Measurements from ENCODE around the gene UQCRC1. TPM values are rescaled to one million over a fixed set of nuclear protein-coding genes. Genes with fewer than 3 reads are reported as not detected.

The UQCRC1 gene
- total and polyA plus RNA-seq, 2 of the 8 experiments (the other 6 are each of a cell fraction or from before 2014, with no cell fraction given): 310 to 720 TPM

DNA sequence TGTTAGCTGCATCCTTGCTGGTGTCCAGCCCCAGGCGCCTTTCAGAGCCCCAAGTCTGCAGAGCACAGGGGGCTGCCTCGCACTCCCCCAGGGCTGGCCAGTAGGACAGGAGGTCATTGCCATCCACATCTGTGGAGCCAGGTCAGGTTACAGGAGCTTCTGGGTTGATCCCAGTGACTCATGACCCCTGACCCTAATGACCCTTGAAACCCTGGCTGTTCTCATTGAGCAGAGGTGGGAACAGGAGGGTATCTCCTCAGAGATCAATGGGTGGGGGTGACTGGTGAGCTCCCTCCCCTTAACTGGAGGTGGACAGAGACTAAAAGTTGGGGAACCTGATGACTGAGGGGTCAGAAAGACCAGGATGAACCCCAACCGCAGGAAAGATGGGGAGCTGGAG is 31.9 kb upstream of the UQCRC1 start:
- CTCF ChIA-PET (ENCODE audit: partially characterized antibody): interaction anchor here (0.6 to 2.4 kb wide), 3 partner anchors 15 to 19 kb away, joined by 3 to 9 read pairs (median 3); no protein-coding TSS in a partner anchor
- TF ChIP-seq, protein P1, sequence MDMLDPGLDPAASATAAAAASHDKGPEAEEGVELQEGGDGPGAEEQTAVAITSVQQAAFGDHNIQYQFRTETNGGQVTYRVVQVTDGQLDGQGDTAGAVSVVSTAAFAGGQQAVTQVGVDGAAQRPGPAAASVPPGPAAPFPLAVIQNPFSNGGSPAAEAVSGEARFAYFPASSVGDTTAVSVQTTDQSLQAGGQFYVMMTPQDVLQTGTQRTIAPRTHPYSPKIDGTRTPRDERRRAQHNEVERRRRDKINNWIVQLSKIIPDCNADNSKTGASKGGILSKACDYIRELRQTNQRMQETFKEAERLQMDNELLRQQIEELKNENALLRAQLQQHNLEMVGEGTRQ (IDR thresholded peaks at IDR 0.05; ENCODE audit: low read length): no peak
- TF ChIP-seq ASH2L (IDR thresholded peaks at IDR 0.05; ENCODE audit: low read length) (no peak), POU5F1 (IDR thresholded peaks at IDR 0.05; ENCODE audit: low read depth, low read length) (no peak), EZH2 (IDR thresholded peaks at IDR 0.05; ENCODE audit: low read depth, low read length, severe bottlenecking) (no peak)
- TF ChIP-seq, protein P2, sequence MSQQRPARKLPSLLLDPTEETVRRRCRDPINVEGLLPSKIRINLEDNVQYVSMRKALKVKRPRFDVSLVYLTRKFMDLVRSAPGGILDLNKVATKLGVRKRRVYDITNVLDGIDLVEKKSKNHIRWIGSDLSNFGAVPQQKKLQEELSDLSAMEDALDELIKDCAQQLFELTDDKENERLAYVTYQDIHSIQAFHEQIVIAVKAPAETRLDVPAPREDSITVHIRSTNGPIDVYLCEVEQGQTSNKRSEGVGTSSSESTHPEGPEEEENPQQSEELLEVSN (IDR thresholded peaks at IDR 0.05): no peak

More for the DNA sequence above, 31.9 kb upstream of the UQCRC1 start:
- no peaks in the 10 kb centered on the region for H3K79me2 ChIP-seq (ENCODE audit: control insufficient read depth in 1 of 2, insufficient read depth in 2 of 2, low read length in 2 of 2)
- no peak overlapping the region for H4K8ac ChIP-seq (ENCODE audit: extremely low read depth, insufficient read depth, low read length)
- no peak overlapping the region for H3K4me3 ChIP-seq (ENCODE audit: extremely low read depth in 1 of 4, insufficient read depth in 2 of 4, low read depth in 3 of 4, low read length in 4 of 4)
- FAIRE-seq (no peak), DNase-seq (ENCODE audit: low read depth in 1 of 2, low spot score in 2 of 2) (no peak)
- H3K4me1 ChIP-seq (replicated peaks in 1 of 4; ENCODE audit: control insufficient read depth in 3 of 4, insufficient read depth in 4 of 4, low read length in 3 of 4): peaks cover 0 to 3% (median under 1%) of the 10 kb centered on the region in 4 experiments
- H3K14ac ChIP-seq (ENCODE audit: insufficient read length): no peak overlapping the region
- H2BK12ac ChIP-seq (ENCODE audit: low read depth, low read length): no peak overlapping the region
- H3K56ac ChIP-seq (replicated peaks; ENCODE audit: insufficient read length, low read depth, low read length): no peak overlapping the region
- H3K27me3 ChIP-seq (replicated peaks in 1 of 4; ENCODE audit: control insufficient read depth in 3 of 4, extremely low read depth in 1 of 4, insufficient read depth in 3 of 4, low read length in 3 of 4): no peaks in the 10 kb centered on the region
- H3K23me2 ChIP-seq (ENCODE audit: low read depth, low read length): no peaks in the 10 kb centered on the region
- H4K91ac ChIP-seq (replicated peaks; ENCODE audit: insufficient read length, low read length): no peak overlapping the region
- no peak overlapping the region for H3K4ac ChIP-seq (replicated peaks; ENCODE audit: insufficient read length, low read depth, low read length)
- H3K27ac ChIP-seq (ENCODE audit: low read depth, low read length): no peak overlapping the region
- no peak overlapping the region for H2AK5ac ChIP-seq (ENCODE audit: low read depth, low read length)
- H2BK15ac ChIP-seq (ENCODE audit: low read length): no peak overlapping the region
- H3K79me1 ChIP-seq (ENCODE audit: low read depth, low read length): no peaks in the 10 kb centered on the region; the same call in 1 of the 2 replicates
- WGBS, 2 experiments (ENCODE audit: extremely low coverage in 1 of 2, insufficient coverage in 1 of 2, insufficient read length in 1 of 2, insufficient replicate concordance in 2 of 2, low coverage in 1 of 2, low lambda C conversion rate in 2 of 2, missing lambda C conversion rate in 1 of 2): 94% methylated on average over 3 of the region's 3 CpGs; no CpG with 5 or more reads in 1 of the 2 experiments
- H2BK120ac ChIP-seq (replicated peaks; ENCODE audit: low read depth, low read length): no peak overlapping the region
- peaks cover 3 to 11% of the 10 kb centered on the region in 2 experiments for H4K20me1 ChIP-seq (replicated peaks in 1 of 2; ENCODE audit: control insufficient read depth in 1 of 2, insufficient read depth in 2 of 2, low read length in 2 of 2)
- H3K9me3 ChIP-seq (ENCODE audit: insufficient read depth in 2 of 2, low read depth in 1 of 2, low read length in 1 of 2): no peaks in the 10 kb centered on the region
- POLR2A ChIA-PET (ENCODE audit: partially characterized antibody): interaction anchor here (9.0 to 9.8 kb wide), 2 partner anchors 12 to 21 kb away, joined by 91 to 111 read pairs; partner anchors contain the start of gene CELSR3
- H2BK20ac ChIP-seq (ENCODE audit: low read length): no peak overlapping the region
- no peak overlapping the region for H2BK5ac ChIP-seq (ENCODE audit: low read depth, low read length)
- H3K36me3 ChIP-seq (ENCODE audit: control insufficient read depth in 2 of 4, insufficient read depth in 4 of 4, low read length in 3 of 4): peaks cover 3 to 35% (median 21%) of the 10 kb centered on the region in 4 experiments; a peak in 5 of 8 replicates
- no peak overlapping the region for H3K23ac ChIP-seq (ENCODE audit: insufficient read length)
- no peak overlapping the region for H4K5ac ChIP-seq (ENCODE audit: insufficient read length, low read depth, low read length)
- no peak overlapping the region for H3K9ac ChIP-seq (replicated peaks in 1 of 4; ENCODE audit: extremely low read depth in 1 of 4, low read depth in 3 of 4, low read length in 3 of 4)
- H2AFZ ChIP-seq (ENCODE audit: low read length): no peak overlapping the region
- no peak overlapping the region for H3K18ac ChIP-seq (ENCODE audit: extremely low read depth, low read length)
- H3K4me2 ChIP-seq (ENCODE audit: insufficient read depth in 1 of 2, low read depth in 2 of 2, low read length in 2 of 2): no peak overlapping the region

Measured in H1 (cell line).